Cerebellar cortex (tissue), 1 donor: ENCODE measurements around the gene LGR5.

Source experiments
- DNase-seq: peaks from one replicate; pipeline ENCODE4 v3.0.0-alpha.2; 2015; ENCODE audit warnings: low spot score

LGR5 gene

GRCh38 chr12:71599210-71599609, 159.6 kb downstream of the LGR5 start:
- no peak for DNase-seq

GRCh38 chr12:71601546-71601945, 161.9 kb downstream of the LGR5 start:
- DNase-seq = no peak

GRCh38 chr12:71602761-71603577, 163.4 kb downstream of the LGR5 start:
- no peak for DNase-seq

GRCh38 chr12:71605039-71605438, 165.4 kb downstream of the LGR5 start:
- no peak for DNase-seq

- no peak for DNase-seq
These were observed 168.1 kb downstream of the LGR5 start for GRCh38 chr12:71607494-71608330.

GRCh38 chr12:71610031-71610795, 170.6 kb downstream of the LGR5 start:
- no peak for DNase-seq

GRCh38 chr12:71621938-71622337, 182.3 kb downstream of the LGR5 start:
- DNase-seq = no peak

- no peak for DNase-seq
These were observed 185.9 kb downstream of the LGR5 start for GRCh38 chr12:71625476-71625875.

GRCh38 chr12:71626098-71626497, 186.5 kb downstream of the LGR5 start:
- DNase-seq = no peak

- DNase-seq = no peak
These were observed 187.2 kb downstream of the LGR5 start for GRCh38 chr12:71626768-71627167.

GRCh38 chr12:71627438-71628002, 187.9 kb downstream of the LGR5 start:
- DNase-seq = no peak
